Measurements from ENCODE around the gene SLC17A4. TPM values are rescaled to one million over a fixed set of nuclear protein-coding genes. Genes with fewer than 3 reads are reported as not detected.

Gene SLC17A4
- total and polyA plus RNA-seq, 2 of the 13 experiments (the other 11 are each of a cell fraction or from before 2014, with no cell fraction given) = 0.07 TPM; not detected in 1

GRCh38 chr6:25746968-25747367, 7.6 kb upstream of the SLC17A4 start:
- Histone ChIP-seq H3K27ac (ENCODE audit: extremely low read length, insufficient read depth, low read length) (no peak overlapping the region), H4K20me1 (ENCODE audit: insufficient read depth, low read length) (no peaks in the 10 kb centered on the region), H3K4me1 (ENCODE audit: insufficient read depth, low read length) (peaks cover 60% of the 10 kb centered on the region), H2AFZ (ENCODE audit: low read length) (no peak overlapping the region), H3K9ac (ENCODE audit: insufficient read depth, low read depth, low read length) (no peak overlapping the region), H3K27me3 (ENCODE audit: control insufficient read depth in 1 of 2, insufficient read depth in 2 of 2, low read length in 2 of 2) (no peaks in the 10 kb centered on the region), H3K79me2 (ENCODE audit: insufficient read depth, low read length) (no peaks in the 10 kb centered on the region), H3K4me2 (ENCODE audit: low read depth, low read length) (peak overlapping the region; percentile 77), H3K9me3 (ENCODE audit: low read length) (no peaks in the 10 kb centered on the region), H3K4me3 (replicated peaks in 1 of 3; ENCODE audit: insufficient read depth in 1 of 3, low read depth in 2 of 3, low read length in 3 of 3) (no peak overlapping the region), H3K36me3 (replicated peaks in 1 of 2; ENCODE audit: control insufficient read depth in 1 of 2, insufficient read depth in 2 of 2, low read length in 2 of 2) (no peaks in the 10 kb centered on the region)
- FAIRE-seq (no peak), DNase-seq (ENCODE audit: low spot score) (peak; percentile 21), ATAC-seq (peak; percentile 41; the same call in 2 of the 3 replicates)
- CTCF ChIA-PET (ENCODE audit: low intra/inter-chr PET ratio, low total read pairs) = no interaction called here
- POLR2A ChIA-PET = no interaction called here
- WGBS (ENCODE audit: low lambda C conversion rate) = 15% methylated on average over 1 of the region's 1 CpG
- in situ Hi-C loops (cut with HindIII; ENCODE audit: extremely low pct_ligation_motif_present, low pct_unique_long_range_greater_than_20kb) = no loop called here
- intact Hi-C loops (cut with micrococcal nuclease; ENCODE audit: unreplicated experiment) = no loop called here
- no TSS peak for BruUV-seq (replicated peaks)
- TF ChIP-seq ARID5B (CRISPR knock-in tag; IDR thresholded peaks at IDR 0.05) (peak; percentile 37; the same call in 1 of the 2 replicates), HMG20B (CRISPR knock-in tag; conservative IDR thresholded peaks at IDR 0.05) (no peak), BRCA1 (CRISPR knock-in tag; IDR thresholded peaks at IDR 0.05) (no peak), REST (IDR thresholded peaks at IDR 0.05; ENCODE audit: borderline replicate concordance in 1 of 2, low read depth in 1 of 2, low read length in 2 of 2) (no peak), TIGD3 (CRISPR knock-in tag; IDR thresholded peaks at IDR 0.05; ENCODE audit: borderline replicate concordance) (no peak), THRA (CRISPR knock-in tag; IDR thresholded peaks at IDR 0.05; ENCODE audit: borderline replicate concordance) (peak; percentile 92), TARDBP (CRISPR knock-in tag; IDR thresholded peaks at IDR 0.05) (no peak), MTA1 (CRISPR knock-in tag; IDR thresholded peaks at IDR 0.05; ENCODE audit: borderline replicate concordance) (no peak), RXRB (CRISPR knock-in tag; IDR thresholded peaks at IDR 0.05; ENCODE audit: borderline replicate concordance) (peak; percentile 86), WIZ (CRISPR knock-in tag; IDR thresholded peaks at IDR 0.05) (no peak), TRIM22 (IDR thresholded peaks at IDR 0.05) (no peak)

Measured in HepG2 (cell line).